Left lung (tissue), 10 donors: Measurements from ENCODE around the gene ADAMTS6. TPM values are rescaled to one million over a fixed set of nuclear protein-coding genes. Genes with fewer than 3 reads are reported as not detected.

ENCODE experiments used
- ATAC-seq: fragments of 200-7000 bp; cut with Tn5 transposase; one replicate; pipeline ENCODE4 v1.9.1; 2020; ENCODE audit warnings: moderate library complexity
- DNase-seq, 4 donors: peaks; one replicate each; pipeline ENCODE4 v3.0.0-alpha.2; 2013 to 2020
- H3K27ac ChIP-seq, 2 donors: fragments of 200-600 bp; sonication (generic) in 1 of 2; one replicate each; pipeline versions ENCODE4 v1.5.0 to v1.8.0; 2020 to 2021
- H3K27me3 ChIP-seq, 2 donors: fragments of 200-600 bp; sonication (generic) in 1 of 2; one replicate each; pipeline versions ENCODE4 v1.5.0 to v1.8.0; 2020 to 2021
- H3K36me3 ChIP-seq, 2 donors: fragments of 200-600 bp; sonication (generic) in 1 of 2; one replicate each; pipeline versions ENCODE4 v1.5.0 to v1.8.0; 2020 to 2021
- H3K4me1 ChIP-seq, 2 donors: fragments of 200-600 bp; one replicate each; pipeline ENCODE4 v1.8.0; 2021
- H3K4me3 ChIP-seq, 2 donors: fragments of 200-600 bp; sonication (generic) in 1 of 2; one replicate each; pipeline versions ENCODE4 v1.5.0 to v1.8.0; 2020 to 2021; ENCODE audit warnings: mild to moderate bottlenecking in 1 of 2
- H3K9me3 ChIP-seq, 2 donors: fragments of 200-600 bp; sonication (generic) in 1 of 2; one replicate each; pipeline versions ENCODE4 v1.5.0 to v1.8.0; 2020 to 2021
- intact Hi-C, 2 donors: fragments of 100-400 bp; cut with DNase I; formaldehyde crosslinking; loops; one replicate each; pipeline versions ENCODE4 v1.11.2 to v1.14.2; 2022
- polyA plus RNA-seq, 6 donors: library from polyadenylated mRNA; unstranded; fragments of 120-200 nt; gene quantifications; one replicate each; pipeline ENCODE4 v1.2.1, GENCODE V29; 2013; ENCODE audit not compliant: insufficient read length in 6 of 6
- total RNA-seq, 2 donors: library from RNA; stranded (reverse); fragmentation: NEBNext Ultra II Directional; extraction: Animal tissue kit (Norgen Biotek cat#: 25700); gene quantifications; one replicate each; pipeline ENCODE4 v1.2.1, GENCODE V29; 2021
- TF ChIP-seq, protein P1 (sequence below), 2 donors: fragments of 200-600 bp; sonication (generic) in 1 of 2; IDR thresholded peaks; one replicate each; pipeline versions ENCODE4 v1.5.0 to v1.8.0; 2021; ENCODE audit warnings: antibody characterized with exemption in 2 of 2
- donor health status: DM: no; HTN: yes; CAD: no.
- donor health status: DM: no; HTN: no; CAD: no.

The ADAMTS6 gene
- total and polyA plus RNA-seq, 8 donors, result 5.8 to 27.2 (median 11.2) TPM

DNA sequence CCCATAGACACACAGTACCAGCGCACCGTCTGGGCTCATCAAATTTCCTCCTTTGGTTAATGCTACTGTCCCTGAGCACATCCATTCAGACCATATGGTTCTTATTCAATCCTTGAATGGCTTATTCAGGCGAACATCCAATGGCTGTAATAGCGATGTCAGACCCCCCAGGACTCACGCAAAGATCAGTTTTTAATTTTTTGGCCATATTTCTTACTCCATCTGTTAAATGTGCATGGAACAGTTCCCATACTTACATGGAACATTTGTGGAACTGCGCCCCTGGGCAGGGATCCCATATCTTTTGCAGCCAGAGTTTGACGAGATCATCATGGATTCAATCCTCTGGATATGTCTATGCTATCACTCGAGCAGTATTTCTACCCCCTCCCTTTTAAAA, 213.2 kb downstream of the ADAMTS6 start:
- ATAC-seq, result no peak
- TF ChIP-seq, protein P1, sequence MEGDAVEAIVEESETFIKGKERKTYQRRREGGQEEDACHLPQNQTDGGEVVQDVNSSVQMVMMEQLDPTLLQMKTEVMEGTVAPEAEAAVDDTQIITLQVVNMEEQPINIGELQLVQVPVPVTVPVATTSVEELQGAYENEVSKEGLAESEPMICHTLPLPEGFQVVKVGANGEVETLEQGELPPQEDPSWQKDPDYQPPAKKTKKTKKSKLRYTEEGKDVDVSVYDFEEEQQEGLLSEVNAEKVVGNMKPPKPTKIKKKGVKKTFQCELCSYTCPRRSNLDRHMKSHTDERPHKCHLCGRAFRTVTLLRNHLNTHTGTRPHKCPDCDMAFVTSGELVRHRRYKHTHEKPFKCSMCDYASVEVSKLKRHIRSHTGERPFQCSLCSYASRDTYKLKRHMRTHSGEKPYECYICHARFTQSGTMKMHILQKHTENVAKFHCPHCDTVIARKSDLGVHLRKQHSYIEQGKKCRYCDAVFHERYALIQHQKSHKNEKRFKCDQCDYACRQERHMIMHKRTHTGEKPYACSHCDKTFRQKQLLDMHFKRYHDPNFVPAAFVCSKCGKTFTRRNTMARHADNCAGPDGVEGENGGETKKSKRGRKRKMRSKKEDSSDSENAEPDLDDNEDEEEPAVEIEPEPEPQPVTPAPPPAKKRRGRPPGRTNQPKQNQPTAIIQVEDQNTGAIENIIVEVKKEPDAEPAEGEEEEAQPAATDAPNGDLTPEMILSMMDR (IDR thresholded peaks at IDR 0.05), result no peak
- no peak overlapping the region for H3K27ac ChIP-seq
- H3K4me1 ChIP-seq, result no peaks in the 10 kb centered on the region
- H3K36me3 ChIP-seq, result no peaks in the 10 kb centered on the region
- H3K27me3 ChIP-seq, result no peaks in the 10 kb centered on the region
- intact Hi-C loops, result no loop called here
- H3K9me3 ChIP-seq, result no peaks in the 10 kb centered on the region
- DNase-seq, result peak in 2 of 4 donors; percentile 80 to 85
- H3K4me3 ChIP-seq, result no peak overlapping the region

DNA sequence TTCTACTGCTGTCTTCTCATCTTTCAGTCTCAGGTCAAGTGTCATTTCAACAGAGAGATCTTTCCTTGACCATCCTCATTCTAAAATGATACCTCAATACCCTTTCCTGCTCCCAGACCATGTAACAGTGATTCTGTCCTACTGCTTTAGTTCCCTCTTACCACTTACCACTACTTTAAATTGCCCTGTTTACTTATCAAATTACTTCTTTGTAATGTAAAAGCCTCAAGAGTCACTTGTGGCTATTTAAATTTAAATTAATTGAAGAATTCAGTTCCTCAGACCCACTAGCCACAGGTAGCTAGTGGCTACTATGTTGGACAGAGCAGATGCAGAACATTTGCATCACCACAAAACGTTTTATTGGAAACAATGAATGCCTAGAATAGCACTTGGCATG, 217.3 kb downstream of the ADAMTS6 start:
- no peak for DNase-seq
- no peak for ATAC-seq
- TF ChIP-seq, protein P1 (IDR thresholded peaks at IDR 0.05), result no peak
- H3K4me3 ChIP-seq, result no peak overlapping the region
- H3K9me3 ChIP-seq, result no peaks in the 10 kb centered on the region
- no peaks in the 10 kb centered on the region for H3K27me3 ChIP-seq
- H3K4me1 ChIP-seq, result no peaks in the 10 kb centered on the region
- intact Hi-C loops, result no loop called here
- H3K27ac ChIP-seq, result no peak overlapping the region
- no peaks in the 10 kb centered on the region for H3K36me3 ChIP-seq

DNA sequence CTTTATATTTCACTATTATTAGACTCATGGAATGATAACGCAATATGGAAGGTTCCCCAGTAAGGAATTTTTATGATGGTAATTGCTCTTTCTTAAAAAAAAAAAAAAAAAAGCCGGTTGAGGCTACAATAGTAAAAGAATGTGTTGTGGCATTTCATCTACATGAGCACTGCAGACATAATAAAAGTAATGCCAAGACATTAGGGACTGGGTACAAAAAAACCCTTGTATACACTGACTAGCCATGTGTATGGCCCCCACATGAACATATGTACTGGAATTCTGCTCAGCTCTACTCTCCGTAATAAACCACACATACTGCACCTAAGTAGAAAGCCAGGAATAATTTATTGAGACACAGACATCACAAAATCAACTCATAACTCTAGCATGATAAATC, 218.4 kb downstream of the ADAMTS6 start:
- intact Hi-C loops, result no loop called here
- Histone ChIP-seq H3K27me3 (no peaks in the 10 kb centered on the region), H3K4me3 (no peak overlapping the region), H3K27ac (no peak overlapping the region), H3K4me1 (no peaks in the 10 kb centered on the region), H3K36me3 (no peaks in the 10 kb centered on the region), H3K9me3 (no peaks in the 10 kb centered on the region)
- DNase-seq (no peak), ATAC-seq (no peak)
- TF ChIP-seq, protein P1 (IDR thresholded peaks at IDR 0.05), result no peak

DNA sequence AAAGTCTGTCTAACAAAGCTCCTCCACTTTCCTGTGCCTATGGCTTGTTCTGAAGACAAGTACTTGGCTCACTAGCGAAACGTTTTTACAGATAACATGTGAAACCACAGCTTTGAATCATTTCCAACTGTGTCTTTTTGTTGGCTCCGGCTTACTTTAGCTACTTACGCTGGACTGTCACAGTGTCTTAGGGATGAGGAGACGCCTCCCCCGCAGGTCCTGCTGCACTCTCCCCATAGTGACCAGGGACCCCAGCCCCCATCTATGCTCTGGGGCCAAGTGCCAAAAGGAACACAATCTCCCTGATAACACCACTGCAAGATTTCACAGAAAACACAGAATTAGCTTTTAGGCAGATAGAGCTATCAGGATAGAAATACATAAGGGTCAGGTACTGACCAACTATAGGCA, 219.1 kb downstream of the ADAMTS6 start:
- Histone ChIP-seq H3K36me3 (no peaks in the 10 kb centered on the region), H3K4me3 (no peak overlapping the region), H3K27ac (no peak overlapping the region), H3K4me1 (no peaks in the 10 kb centered on the region), H3K9me3 (no peaks in the 10 kb centered on the region), H3K27me3 (no peaks in the 10 kb centered on the region)
- TF ChIP-seq, protein P1 (IDR thresholded peaks at IDR 0.05), result no peak
- DNase-seq (peak in 2 of 4 donors; percentile 54 to 72), ATAC-seq (no peak)
- intact Hi-C loops, result no loop called here

DNA sequence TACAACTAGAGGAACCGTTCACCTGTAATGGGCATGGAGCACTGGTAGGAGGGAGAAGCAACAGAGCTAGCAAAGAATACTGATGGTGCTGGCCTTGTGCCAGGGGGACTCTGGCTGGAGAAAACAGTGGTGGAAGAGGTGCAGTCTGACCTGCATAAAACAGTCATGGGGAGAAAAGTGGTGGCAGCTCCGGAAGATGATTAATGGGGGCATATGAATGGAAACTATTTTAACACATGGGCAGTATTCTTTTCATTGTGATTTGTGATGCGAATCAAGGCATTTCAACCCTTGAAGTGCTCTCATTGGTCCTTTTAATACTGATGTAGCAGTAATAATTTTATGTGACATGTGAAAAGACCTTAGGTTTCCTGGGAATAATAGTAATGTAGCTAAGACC, 219.6 kb downstream of the ADAMTS6 start:
- TF ChIP-seq, protein P1 (IDR thresholded peaks at IDR 0.05), result no peak
- Histone ChIP-seq H3K27me3 (no peaks in the 10 kb centered on the region), H3K9me3 (no peaks in the 10 kb centered on the region), H3K4me3 (no peak overlapping the region), H3K36me3 (no peaks in the 10 kb centered on the region), H3K4me1 (no peaks in the 10 kb centered on the region), H3K27ac (no peak overlapping the region)
- ATAC-seq (no peak), DNase-seq (no peak)
- intact Hi-C loops, result no loop called here
